VCaP (cell line): ENCODE data around the gene ARMC3.

Experiments used
- H3K27ac ChIP-seq: fragments of 450-650 bp; 2 replicates; pipeline ENCODE4 v1.5.1; 2017
- TF ChIP-seq, protein P1 (sequence below): fragments of 450-650 bp; conservative IDR thresholded peaks from 2 replicates; pipeline ENCODE4 v1.5.1; 2017; ENCODE audit warnings: mild to moderate bottlenecking, moderate library complexity

Gene ARMC3

DNA sequence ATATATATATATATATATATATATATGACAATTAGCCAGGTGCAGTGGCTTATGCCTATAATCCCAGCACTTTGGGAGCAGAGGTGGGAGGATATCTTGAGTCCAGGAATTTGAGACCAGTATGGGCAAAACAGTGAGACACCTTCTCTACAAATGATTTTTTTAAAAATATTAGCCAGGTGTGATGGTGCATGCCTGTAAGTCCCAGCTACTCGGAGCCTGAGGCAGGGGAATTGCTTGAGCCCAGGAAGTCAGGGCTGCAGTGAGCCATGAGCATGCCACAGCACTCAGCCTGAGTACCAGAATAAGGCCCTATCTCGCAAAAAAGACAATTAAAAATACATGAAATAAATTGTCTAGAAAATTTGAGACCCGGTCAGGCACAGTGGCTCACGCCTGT is 120.3 kb downstream of the ARMC3 start:
- TF ChIP-seq, protein P1, sequence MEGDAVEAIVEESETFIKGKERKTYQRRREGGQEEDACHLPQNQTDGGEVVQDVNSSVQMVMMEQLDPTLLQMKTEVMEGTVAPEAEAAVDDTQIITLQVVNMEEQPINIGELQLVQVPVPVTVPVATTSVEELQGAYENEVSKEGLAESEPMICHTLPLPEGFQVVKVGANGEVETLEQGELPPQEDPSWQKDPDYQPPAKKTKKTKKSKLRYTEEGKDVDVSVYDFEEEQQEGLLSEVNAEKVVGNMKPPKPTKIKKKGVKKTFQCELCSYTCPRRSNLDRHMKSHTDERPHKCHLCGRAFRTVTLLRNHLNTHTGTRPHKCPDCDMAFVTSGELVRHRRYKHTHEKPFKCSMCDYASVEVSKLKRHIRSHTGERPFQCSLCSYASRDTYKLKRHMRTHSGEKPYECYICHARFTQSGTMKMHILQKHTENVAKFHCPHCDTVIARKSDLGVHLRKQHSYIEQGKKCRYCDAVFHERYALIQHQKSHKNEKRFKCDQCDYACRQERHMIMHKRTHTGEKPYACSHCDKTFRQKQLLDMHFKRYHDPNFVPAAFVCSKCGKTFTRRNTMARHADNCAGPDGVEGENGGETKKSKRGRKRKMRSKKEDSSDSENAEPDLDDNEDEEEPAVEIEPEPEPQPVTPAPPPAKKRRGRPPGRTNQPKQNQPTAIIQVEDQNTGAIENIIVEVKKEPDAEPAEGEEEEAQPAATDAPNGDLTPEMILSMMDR: no peak
- no peak overlapping the region for H3K27ac ChIP-seq

DNA sequence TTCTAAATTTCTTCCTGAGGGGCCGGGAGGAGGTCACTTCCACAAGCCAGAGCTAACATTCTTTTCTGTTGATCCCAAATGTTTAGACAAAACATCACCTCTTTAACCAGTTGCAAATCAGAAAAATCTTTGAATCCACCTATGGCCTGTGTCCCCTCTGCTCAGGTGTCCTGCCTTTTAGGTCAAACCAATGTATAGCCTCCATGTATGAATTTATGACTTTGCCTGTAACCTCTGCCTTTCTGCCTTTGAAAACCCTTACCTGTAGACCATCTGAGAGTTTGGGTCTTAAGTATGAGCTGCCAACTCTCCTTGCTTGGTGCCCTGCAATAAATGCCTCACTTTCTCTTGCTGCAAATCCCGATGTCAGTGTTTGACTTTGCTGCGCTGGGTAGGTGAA is 123.4 kb downstream of the ARMC3 start:
- no peak overlapping the region for H3K27ac ChIP-seq
- TF ChIP-seq, protein P1: no peak

DNA sequence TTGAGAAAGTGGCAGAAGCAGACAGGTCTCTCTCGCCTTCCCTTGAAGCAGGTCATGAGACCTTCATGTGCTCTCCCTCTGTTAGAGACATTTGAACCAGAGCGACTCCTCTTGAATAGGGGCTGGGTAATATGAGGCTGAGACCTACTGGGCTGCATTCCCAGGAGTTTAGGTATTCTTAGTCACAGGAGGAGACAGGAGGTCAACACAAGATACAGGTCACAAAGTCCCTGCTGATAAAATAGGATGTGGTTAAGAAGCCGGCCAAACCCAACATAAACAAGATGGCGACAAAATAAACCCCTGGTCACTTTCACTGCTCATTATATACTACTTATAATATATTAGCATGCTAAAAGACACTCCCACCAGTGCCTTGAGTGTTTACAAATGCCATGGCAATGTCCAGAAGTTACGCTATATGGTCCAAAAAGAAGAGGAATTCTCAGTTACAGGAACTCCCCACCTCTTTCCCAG is 124.0 kb downstream of the ARMC3 start:
- H3K27ac ChIP-seq: no peak overlapping the region
- TF ChIP-seq, protein P1: no peak

DNA sequence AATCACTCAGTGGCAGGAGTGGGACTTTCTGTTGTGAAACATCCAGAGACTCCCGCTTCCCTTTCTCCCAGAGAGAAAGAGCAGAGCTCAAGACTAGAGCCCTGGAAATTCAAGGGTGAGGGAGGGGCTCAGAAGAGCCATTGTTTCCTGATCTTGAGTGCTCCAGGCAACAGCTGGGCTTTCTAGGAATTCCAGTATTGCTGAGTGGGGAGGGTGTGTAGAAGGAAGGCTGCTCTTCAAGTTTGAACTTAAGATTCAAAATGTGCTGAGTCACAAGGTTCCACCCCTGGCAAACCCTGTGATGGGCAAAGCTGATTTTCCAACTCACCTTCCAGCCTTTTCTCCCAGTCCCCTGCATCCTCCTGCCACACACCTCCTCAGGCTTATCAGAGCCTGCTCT is 125.2 kb downstream of the ARMC3 start:
- TF ChIP-seq, protein P1: no peak
- no peak overlapping the region for H3K27ac ChIP-seq

DNA sequence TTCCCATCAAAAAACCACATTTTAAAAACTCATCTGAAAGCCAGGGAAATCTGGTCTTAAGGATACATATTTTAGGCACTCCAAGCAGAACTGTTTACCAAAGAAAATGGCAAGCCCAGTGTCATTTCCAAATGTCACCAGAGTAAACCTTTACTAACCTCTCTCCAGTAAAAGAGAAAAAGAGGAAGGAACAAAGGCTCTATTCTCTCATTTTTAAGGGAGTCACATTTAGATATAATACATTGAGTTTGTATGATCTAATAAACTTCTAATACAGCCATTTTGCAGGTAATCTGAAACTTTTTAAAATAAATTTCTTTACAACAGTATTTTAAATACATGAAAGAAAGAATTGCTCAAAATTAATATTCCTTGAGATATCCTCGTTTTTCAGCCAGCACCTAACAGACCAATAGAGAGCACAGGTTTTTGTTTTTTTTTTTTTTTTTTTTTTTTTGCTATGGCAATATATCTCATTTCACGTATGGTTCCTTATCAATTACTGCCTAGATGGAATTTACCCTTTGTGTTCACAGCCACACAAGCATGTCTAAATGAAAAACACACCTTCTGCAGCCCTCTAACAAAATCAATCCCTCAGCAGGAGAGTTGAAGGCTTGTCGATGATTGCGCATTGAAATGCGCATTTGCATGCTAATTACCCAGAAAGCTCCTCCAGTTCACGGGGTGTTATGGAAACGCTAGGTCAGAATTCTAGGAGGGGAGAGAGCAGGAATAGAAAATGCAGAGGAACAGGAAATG is 127.8 kb downstream of the ARMC3 start:
- TF ChIP-seq, protein P1: no peak
- H3K27ac ChIP-seq: no peak overlapping the region

DNA sequence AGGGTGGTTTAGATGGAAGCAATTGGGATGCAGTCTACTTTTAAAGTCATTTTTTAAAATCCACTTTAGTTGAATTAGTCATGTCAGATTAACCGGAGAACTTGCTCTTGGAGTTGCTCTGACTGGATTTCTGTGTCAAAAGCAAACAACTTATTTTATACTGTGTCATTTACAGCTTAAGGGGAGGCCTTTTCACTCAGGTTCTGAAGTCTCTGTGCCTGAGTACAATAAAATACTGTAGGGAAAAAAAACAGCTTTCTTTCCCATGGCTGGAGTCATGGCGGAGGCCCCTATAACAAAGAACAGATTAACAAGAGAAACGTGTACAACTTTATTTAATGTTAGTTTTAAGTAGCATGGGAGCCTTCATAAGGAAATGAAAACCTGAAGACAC is 128.3 kb downstream of the ARMC3 start:
- no peak overlapping the region for H3K27ac ChIP-seq

DNA sequence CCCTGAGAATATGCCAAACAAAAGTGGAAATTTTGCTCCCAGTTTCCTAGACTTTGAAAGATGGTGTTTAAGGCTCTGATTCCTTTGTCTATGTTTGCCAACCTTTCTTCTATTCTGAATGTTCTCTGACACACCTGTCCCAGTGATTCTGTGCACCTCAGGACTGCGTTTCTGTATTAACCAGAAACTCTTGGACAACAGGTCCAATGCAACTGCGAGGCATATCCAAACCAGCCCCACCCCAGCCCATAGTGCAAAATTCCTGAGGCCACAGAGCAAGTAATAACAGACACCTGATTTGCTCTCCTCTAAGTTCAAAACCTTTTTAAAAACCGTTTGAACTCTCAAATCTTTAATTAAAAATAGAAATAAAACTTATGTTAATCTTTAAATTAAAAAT is 130.5 kb downstream of the ARMC3 start:
- TF ChIP-seq, protein P1: no peak
- H3K27ac ChIP-seq: no peak overlapping the region

More for the DNA sequence above, 128.3 kb downstream of the ARMC3 start:
- TF ChIP-seq, protein P1: no peak
